Peyer's patch (tissue), 4 donors: Measurements from ENCODE around the gene ATP11A.

ENCODE experiments used
- CTCF ChIP-seq, 6 experiments: fragments of 450-650 bp in 4 of 6; fragments of 200-600 bp in 2 of 6; sonication (generic) in 1 of 6; IDR thresholded peaks; one replicate each; pipeline ENCODE4 v1.5.1; 2017 to 2019; ENCODE audit warnings: antibody characterized with exemption in 6 of 6, mild to moderate bottlenecking in 3 of 6, moderate library complexity in 1 of 6
- POLR2A ChIP-seq, 2 donors: fragments of 450-650 bp; IDR thresholded peaks; one replicate each; pipeline ENCODE4 v1.5.1; 2017; ENCODE audit warnings: antibody characterized with exemption in 2 of 2, mild to moderate bottlenecking in 2 of 2, moderate library complexity in 2 of 2

- TF ChIP-seq POLR2A (IDR thresholded peaks at IDR 0.05) (no peak), CTCF (IDR thresholded peaks at IDR 0.05) (no peak)
Measured at GRCh38 chr13:112658808-112659207, 31.0 kb upstream of the ATP11A start.
